GM18511 (cell line): ENCODE results near the gene LPIN3.

Experiments used
- ATAC-seq: cut with Tn5 transposase; IDR thresholded peaks from one replicate; pipeline ENCODE4 v1.9.1; 2021; ENCODE audit warnings: mild to moderate bottlenecking, moderate library complexity; ENCODE audit not compliant: unreplicated experiment

LPIN3 gene

GRCh38 chr20:41348430-41349172 lies 8.0 kb downstream of the LPIN3 start:
- ATAC-seq = no peak

GRCh38 chr20:41349266-41349665 lies 8.6 kb downstream of the LPIN3 start:
- no peak for ATAC-seq

GRCh38 chr20:41349943-41350342 lies 9.3 kb downstream of the LPIN3 start:
- ATAC-seq = no peak

- ATAC-seq = no peak
Measured at GRCh38 chr20:41350408-41350962, 9.9 kb downstream of the LPIN3 start.

- no peak for ATAC-seq
Measured at GRCh38 chr20:41352106-41352505, 11.5 kb downstream of the LPIN3 start.

GRCh38 chr20:41352666-41353065 lies 12.0 kb downstream of the LPIN3 start:
- ATAC-seq = no peak

GRCh38 chr20:41353530-41353929 lies 12.9 kb downstream of the LPIN3 start:
- no peak for ATAC-seq

GRCh38 chr20:41355192-41355591 lies 14.6 kb downstream of the LPIN3 start:
- ATAC-seq = no peak

- ATAC-seq = no peak
Measured at GRCh38 chr20:41355598-41356203, 15.1 kb downstream of the LPIN3 start.

GRCh38 chr20:41356951-41357350 lies 16.3 kb downstream of the LPIN3 start:
- no peak for ATAC-seq

- no peak for ATAC-seq
Measured at GRCh38 chr20:41357424-41358163, 17.0 kb downstream of the LPIN3 start.

- no peak for ATAC-seq
Measured at GRCh38 chr20:41358230-41358629, 17.6 kb downstream of the LPIN3 start.

- ATAC-seq = no peak
Measured at GRCh38 chr20:41358717-41359116, 18.1 kb downstream of the LPIN3 start.

- no peak for ATAC-seq
Measured at GRCh38 chr20:41359541-41360011, 19.0 kb downstream of the LPIN3 start.

- ATAC-seq = no peak
Measured at GRCh38 chr20:41360831-41361756, 20.5 kb downstream of the LPIN3 start.

- no peak for ATAC-seq
Measured at GRCh38 chr20:41361757-41362747, 21.4 kb downstream of the LPIN3 start.

- no peak for ATAC-seq
Measured at GRCh38 chr20:41362748-41363140, 22.1 kb downstream of the LPIN3 start.

GRCh38 chr20:41363601-41364000 lies 23.0 kb downstream of the LPIN3 start:
- ATAC-seq = no peak

- no peak for ATAC-seq
Measured at GRCh38 chr20:41364236-41364855, 23.7 kb downstream of the LPIN3 start.
